Activated B cell treated with CpG ODN at 0.5 μM for 24 hours (primary cell): ENCODE data around the gene TSHZ2. TPM values are rescaled to one million over a fixed set of nuclear protein-coding genes. Genes with fewer than 3 reads are reported as not detected.

Experiments
- ATAC-seq: fragments of 200-7000 bp; cut with Tn5 transposase; one replicate; pipeline ENCODE4 v1.10.0; 2021; ENCODE audit warnings: low read depth, mild to moderate bottlenecking, moderate library complexity
- CTCF ChIA-PET: fragments of 350-600 bp; sonication (Branson Sonifier 250); formaldehyde crosslinking; loops from one replicate; lab custom pipeline; 2021; ENCODE audit warnings: antibody characterized with exemption; lab: Charles Lee
- POLR2A ChIA-PET: fragments of 350-600 bp; sonication (Branson Sonifier 250); formaldehyde crosslinking; loops from one replicate; lab custom pipeline; 2021; ENCODE audit warnings: antibody characterized with exemption; lab: Charles Lee
- DNase-seq: peaks from one replicate; pipeline ENCODE4 v3.0.0; 2022
- H3K27ac Mint-ChIP-seq: one replicate; pipeline ENCODE4 v1.8.0; 2020; ENCODE audit warnings: mixed read lengths
- H3K27me3 Mint-ChIP-seq: one replicate; pipeline ENCODE4 v1.8.0; 2021; ENCODE audit warnings: mixed read lengths
- H3K36me3 Mint-ChIP-seq: one replicate; pipeline ENCODE4 v1.8.0; 2021; ENCODE audit warnings: low read depth, mixed read lengths
- H3K4me1 Mint-ChIP-seq: one replicate; pipeline ENCODE4 v1.8.0; 2021; ENCODE audit warnings: mixed read lengths
- H3K4me3 Mint-ChIP-seq: one replicate; pipeline ENCODE4 v1.8.0; 2020; ENCODE audit warnings: mild to moderate bottlenecking, mixed read lengths
- H3K9me3 Mint-ChIP-seq: one replicate; pipeline ENCODE4 v1.8.0; 2020; ENCODE audit warnings: mixed read lengths
- CTCF ChIP-seq: fragments of 200-600 bp; IDR thresholded peaks from one replicate; pipeline ENCODE4 v1.8.0; 2022; ENCODE audit warnings: antibody characterized with exemption, mild to moderate bottlenecking
- intact Hi-C: fragments of 100-400 bp; cut with micrococcal nuclease; formaldehyde crosslinking; loops from one replicate; pipeline ENCODE4 v1.15.1; 2024
- total RNA-seq: library from RNA; stranded (reverse); gene quantifications from 2 replicates; pipeline ENCODE4 v1.2.3, GENCODE V29; 2022

Gene TSHZ2
- total RNA-seq, 1 donor from 2014 or later: 1.7 TPM

- ChIA-PET POLR2A (no interaction called here), CTCF (no interaction called here)
- ATAC-seq (no peak), DNase-seq (no peak)
- Mint-ChIP-seq H3K27ac (no peak overlapping the region), H3K36me3 (no peaks in the 10 kb centered on the region), H3K27me3 (no peaks in the 10 kb centered on the region), H3K4me3 (no peak overlapping the region), H3K4me1 (peaks cover 10% of the 10 kb centered on the region), H3K9me3 (peaks cover 7% of the 10 kb centered on the region)
- intact Hi-C loops: no loop called here
- no peak for TF ChIP-seq CTCF
Measured at GRCh38 chr20:53009979-53010735, 38.0 kb downstream of the TSHZ2 start.

GRCh38 chr20:53011640-53012039 is 39.5 kb downstream of the TSHZ2 start:
- Mint-ChIP-seq H3K36me3 (no peaks in the 10 kb centered on the region), H3K4me1 (peaks cover 10% of the 10 kb centered on the region), H3K27ac (no peak overlapping the region), H3K4me3 (no peak overlapping the region), H3K9me3 (peaks cover 7% of the 10 kb centered on the region), H3K27me3 (no peaks in the 10 kb centered on the region)
- ATAC-seq (no peak), DNase-seq (no peak)
- intact Hi-C loops: no loop called here
- POLR2A ChIA-PET: no interaction called here
- TF ChIP-seq CTCF: no peak
- CTCF ChIA-PET: no interaction called here

GRCh38 chr20:53013183-53013582 is 41.0 kb downstream of the TSHZ2 start:
- H3K9me3 Mint-ChIP-seq: peaks cover 7% of the 10 kb centered on the region
- CTCF ChIA-PET: no interaction called here
- H3K36me3 Mint-ChIP-seq: no peaks in the 10 kb centered on the region
- no peak for DNase-seq
- intact Hi-C loops: no loop called here
- H3K4me1 Mint-ChIP-seq: peaks cover 10% of the 10 kb centered on the region
- ATAC-seq: no peak
- no peak for TF ChIP-seq CTCF
- H3K27me3 Mint-ChIP-seq: no peaks in the 10 kb centered on the region
- no peak overlapping the region for H3K4me3 Mint-ChIP-seq
- POLR2A ChIA-PET: interaction anchor here (0.6 kb wide), 2 partner anchors 438 to 680 kb away, joined by 3 read pairs; no protein-coding TSS in a partner anchor
- no peak overlapping the region for H3K27ac Mint-ChIP-seq

DNA sequence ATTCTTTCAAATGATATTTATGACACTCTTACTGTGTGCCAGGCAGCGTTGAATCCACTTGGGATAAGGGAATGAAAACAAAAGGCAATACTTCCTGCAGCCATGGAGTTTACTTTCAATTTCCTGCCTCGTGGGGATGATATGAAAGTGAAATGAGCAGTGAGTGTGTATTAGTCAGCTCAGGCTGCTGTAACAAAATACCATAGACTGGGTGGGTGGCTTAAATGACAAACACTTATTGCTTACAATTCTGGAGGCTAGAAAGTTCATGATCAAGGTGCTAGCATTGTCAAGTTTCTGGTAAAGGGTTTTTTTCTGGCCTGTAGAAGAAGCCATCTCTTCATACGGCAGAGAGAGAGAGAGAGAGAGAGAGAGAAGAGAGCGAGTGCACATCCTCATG is 41.7 kb downstream of the TSHZ2 start:
- H3K4me3 Mint-ChIP-seq: no peak overlapping the region
- H3K36me3 Mint-ChIP-seq: no peaks in the 10 kb centered on the region
- H3K27me3 Mint-ChIP-seq: no peaks in the 10 kb centered on the region
- H3K27ac Mint-ChIP-seq: no peak overlapping the region
- H3K4me1 Mint-ChIP-seq: peaks cover 10% of the 10 kb centered on the region
- DNase-seq (no peak), ATAC-seq (no peak)
- ChIA-PET POLR2A (no interaction called here), CTCF (no interaction called here)
- no peak for TF ChIP-seq CTCF
- intact Hi-C loops: no loop called here
- H3K9me3 Mint-ChIP-seq: peaks cover 7% of the 10 kb centered on the region

DNA sequence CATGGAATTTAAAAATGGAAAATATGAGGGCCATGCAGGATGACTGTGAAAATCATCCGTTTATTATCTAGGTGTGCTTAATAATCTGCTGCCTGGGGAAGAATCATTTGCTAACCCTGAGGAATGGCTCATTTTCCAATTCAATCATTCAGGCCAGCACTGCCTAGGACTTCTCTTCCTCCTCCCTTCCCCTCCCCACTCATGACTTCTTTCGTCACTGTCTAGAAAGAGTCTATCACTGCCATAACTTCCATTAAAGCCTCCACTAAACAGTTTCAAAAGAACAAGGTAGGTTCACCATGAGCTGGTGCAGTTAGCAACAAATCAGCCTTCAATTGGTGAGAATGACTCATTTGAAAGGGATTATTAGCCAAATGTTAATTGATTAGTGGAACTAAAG is 43.9 kb downstream of the TSHZ2 start:
- ChIA-PET CTCF (no interaction called here), POLR2A (no interaction called here)
- Mint-ChIP-seq H3K27ac (no peak overlapping the region), H3K27me3 (no peaks in the 10 kb centered on the region), H3K4me3 (no peak overlapping the region), H3K4me1 (peaks cover 10% of the 10 kb centered on the region), H3K9me3 (peaks cover 7% of the 10 kb centered on the region), H3K36me3 (no peaks in the 10 kb centered on the region)
- ATAC-seq (no peak), DNase-seq (no peak)
- intact Hi-C loops: no loop called here
- no peak for TF ChIP-seq CTCF
